GM18499 (cell line): ENCODE data around the gene ADAMTS2.

Experiments
- ATAC-seq: cut with Tn5 transposase; IDR thresholded peaks from one replicate; pipeline ENCODE4 v1.9.1; 2021; ENCODE audit warnings: moderate number of reproducible peaks; ENCODE audit not compliant: insufficient read depth, unreplicated experiment

ADAMTS2 gene

DNA sequence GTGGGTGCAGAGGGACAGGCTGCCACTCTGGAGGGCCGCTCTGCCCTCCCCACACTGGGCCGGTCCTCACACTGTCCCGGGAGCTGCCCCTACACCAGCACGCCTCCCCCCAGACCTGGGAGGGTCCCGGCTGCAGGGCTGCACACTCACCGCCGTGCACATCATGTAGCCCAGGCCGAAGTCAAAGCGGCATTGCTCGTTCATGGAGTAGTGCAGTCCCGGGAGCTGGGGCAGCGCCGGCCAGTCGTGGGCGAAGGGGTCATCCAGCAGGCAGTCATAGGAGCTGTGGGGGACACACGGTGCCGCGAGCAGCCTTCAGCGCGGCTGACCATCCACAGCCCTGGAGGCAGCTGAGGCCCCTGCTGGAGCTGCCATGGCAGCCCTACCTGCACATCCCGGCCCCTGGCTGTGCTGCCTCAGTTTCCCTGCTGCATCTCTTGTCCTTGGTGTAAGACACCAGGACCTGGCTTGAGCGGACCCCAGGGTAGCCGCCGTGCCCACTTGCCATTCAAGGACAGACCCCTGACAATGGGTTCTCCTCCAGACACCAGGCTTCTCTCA lies 191.8 kb downstream of the ADAMTS2 start:
- no peak for ATAC-seq

DNA sequence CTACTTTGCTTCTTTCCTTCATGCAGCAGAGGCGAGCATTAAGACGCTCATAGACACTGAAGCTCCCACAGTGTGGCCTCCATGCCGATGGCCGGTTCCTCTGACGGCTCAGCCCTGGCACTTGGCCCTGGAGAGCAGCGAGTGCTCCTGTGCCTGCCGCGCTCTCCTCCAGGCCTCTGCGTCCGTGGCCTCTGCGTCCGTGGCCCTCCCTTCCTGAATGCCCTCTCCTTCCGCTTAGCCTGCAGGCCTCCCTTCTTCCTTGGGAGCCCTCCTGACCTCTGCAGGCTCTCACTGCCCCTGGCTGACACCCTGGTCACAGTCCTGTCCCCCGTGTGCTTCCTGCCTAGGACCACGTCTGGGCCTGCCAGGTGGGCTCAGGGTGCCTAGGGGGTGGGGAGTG lies 192.3 kb downstream of the ADAMTS2 start:
- no peak for ATAC-seq

DNA sequence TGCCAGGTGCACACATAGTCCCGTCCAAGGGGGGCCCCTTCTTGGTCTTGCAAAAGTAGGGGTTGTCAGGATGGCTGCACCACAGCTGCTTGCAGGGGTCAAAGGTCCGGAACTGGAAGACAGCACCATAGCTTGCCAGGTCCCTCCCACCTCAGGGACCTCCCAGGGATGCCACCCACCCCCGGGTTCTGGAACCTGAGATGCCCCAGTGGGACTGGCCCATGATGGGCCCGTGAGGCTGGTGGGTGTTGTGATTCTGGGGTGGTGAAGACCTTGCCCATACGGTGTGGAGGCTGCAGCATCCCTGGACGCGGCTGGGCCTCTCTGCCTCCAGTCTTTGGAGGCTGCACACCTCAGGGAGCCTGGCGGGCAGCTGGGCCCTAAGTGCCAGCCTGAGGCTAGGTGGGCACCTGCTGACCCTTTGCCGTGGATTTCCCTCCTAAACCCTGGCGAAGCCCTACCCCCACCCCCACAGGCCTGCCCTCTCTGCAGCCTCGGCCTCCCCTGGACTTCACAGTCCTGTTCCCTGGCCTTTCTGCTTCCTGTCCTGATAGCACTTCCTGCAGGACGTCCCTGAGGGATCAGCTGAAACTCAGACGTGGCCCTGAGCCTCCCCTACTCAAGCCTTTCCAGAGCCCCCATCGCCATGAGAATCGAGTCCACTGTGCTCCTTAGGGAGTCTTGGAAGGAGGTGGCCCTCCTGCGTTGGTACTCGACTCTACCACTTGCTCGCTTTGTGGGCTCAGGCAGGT lies 192.9 kb downstream of the ADAMTS2 start:
- no peak for ATAC-seq

DNA sequence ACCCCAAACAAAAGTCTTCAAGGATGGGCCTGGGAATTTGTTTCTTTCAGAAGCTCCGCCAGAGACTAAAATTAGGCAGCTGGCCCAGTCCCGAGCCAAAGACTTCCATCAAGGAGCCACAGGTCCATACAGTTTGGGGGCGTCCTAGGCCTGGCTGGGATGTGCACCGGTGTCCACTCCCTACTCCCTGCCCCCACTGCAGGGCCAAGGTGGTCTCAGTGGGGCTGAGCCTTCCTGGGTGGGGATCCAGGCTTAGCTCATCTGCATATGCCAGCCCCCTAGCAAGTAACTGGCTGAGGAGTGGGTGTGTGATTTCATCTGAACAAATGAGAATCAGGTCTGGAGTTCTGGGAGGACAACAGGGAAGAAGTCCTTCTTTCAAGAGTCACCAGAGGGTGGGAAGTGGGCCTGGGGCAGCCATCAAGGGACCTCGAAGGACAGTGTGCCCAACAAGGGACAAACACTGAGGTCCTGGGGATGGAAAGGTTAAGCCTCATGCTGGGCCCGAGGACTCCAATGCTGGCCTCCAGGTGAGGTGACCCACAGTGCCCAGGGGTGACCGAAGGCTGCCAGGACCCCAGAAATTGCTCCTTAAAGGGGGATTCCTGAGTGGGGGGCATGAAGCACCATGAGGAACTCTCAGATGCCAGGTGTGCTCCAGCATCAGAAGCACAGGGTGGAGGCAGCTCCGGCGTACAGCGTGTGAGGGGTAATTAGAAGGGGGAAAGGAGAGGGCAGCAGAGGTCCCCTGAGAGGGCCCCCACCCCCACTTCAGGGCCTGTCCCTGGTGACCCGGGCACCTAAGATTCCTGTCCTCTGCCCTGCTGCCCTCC lies 193.8 kb downstream of the ADAMTS2 start:
- no peak for ATAC-seq

DNA sequence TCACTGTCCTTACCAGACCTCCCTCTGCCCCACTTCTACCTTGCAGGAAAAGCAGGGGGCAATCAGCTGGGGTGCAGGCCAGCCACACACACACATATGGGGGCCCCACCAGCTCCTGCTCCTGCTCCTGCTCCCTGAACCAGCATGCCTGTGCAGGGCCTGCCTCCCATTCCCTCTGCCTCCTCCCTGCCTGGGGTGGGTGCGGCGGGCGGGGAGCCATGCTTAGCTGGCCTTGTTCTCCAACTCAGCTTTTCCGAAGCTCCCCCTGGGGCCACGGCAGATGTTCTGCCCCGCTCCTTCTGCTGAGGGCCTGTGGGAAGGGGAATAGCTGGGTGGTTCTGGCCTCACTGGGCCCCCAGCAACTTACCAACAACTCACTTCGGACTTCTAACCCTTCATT lies 195.2 kb downstream of the ADAMTS2 start:
- no peak for ATAC-seq

DNA sequence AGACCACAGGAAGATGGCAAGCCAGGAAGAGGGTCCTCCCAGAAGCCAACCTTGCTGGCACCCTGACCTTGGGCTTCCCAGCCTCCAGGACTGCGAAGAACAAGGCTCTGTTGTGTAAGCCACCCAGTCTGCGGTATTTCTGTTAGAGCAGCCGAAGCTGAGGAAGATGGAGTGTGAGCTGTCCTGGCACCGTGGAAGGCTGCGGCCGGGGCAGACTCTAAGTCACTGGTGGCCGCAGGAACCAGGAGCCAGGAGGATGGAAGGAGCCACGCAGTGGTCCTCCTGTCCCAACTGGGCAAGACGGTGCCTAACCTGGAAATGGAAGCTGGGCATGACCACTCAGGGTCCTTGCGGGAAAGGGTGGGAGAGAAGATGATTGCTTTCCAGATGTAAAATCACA lies 196.0 kb downstream of the ADAMTS2 start:
- ATAC-seq, result no peak

DNA sequence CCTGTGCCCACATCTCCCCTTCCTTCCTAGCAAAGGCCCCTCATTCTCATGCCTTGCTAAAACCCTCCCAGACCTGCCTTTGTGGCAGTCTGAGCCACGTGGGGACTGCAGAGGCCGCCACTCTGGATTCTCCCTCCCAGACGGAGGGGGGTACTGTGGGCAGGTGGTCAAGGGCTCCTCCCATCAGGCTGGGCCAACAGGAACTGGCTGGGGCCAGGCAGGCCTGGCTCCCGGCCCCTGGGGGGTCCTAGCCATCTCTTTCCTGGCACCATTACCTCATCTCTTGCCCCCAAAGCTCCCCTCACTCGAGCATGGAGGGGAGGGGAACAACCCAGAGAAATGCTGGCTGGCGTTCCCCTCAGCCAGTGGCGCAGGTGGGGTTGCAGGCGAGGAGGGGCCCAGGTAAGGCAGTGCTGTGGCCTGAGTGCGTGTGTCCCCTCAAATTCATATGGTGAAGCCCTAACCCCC lies 196.5 kb downstream of the ADAMTS2 start:
- ATAC-seq, result no peak

DNA sequence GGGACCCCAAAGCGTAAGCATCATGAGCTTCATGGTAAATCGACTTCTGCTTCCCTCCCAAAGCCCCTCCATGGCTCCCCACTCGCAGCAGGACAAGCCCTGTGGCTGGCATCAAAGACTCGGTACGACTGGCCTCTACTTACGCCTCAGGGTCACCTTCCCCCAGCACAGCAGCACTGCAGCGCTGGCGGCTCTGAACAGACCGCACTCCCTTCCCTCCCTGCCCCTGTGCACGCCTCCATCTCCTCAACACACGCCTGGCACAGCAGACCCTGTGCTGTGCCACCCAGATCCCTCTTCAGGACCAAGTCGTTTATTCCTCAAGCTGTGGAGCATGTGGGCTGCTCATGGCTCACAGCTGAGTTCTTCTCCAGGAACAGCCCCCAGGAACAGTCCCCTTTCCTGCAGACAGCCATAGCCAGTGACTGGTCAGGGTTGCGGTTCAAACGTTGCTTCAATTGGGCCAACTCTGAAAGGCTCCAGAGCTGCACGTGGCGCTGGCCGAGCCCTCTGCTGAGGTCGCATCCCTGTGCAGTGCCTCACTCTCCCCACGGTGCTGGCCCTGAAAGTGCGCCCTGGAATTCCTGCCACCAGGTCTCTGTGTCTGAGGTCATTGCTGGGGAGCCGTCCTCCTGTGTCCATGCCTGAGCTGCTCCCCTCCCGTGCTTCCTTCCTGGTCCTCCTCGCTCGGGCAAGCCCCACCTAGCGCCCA lies 197.1 kb downstream of the ADAMTS2 start:
- ATAC-seq, result no peak

DNA sequence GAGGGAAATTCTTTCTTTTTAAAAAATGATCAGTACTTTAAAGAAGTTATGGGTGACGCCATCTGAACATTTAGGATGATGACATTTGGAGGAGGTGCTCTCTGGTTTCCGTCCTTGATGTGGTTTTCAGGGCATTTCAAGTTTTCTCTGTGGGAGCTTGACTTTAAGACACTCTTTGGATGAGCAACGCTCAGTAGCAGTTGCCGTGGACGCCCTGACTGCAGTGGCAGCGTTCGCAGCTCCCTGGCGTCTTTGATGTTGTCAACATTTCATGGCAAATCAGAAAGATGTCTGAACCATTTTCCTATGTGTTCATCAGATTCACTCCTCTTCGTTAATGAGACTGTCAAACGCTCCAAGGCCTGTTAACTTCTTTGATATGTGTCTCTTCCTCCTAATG lies 199.0 kb downstream of the ADAMTS2 start:
- ATAC-seq, result no peak

DNA sequence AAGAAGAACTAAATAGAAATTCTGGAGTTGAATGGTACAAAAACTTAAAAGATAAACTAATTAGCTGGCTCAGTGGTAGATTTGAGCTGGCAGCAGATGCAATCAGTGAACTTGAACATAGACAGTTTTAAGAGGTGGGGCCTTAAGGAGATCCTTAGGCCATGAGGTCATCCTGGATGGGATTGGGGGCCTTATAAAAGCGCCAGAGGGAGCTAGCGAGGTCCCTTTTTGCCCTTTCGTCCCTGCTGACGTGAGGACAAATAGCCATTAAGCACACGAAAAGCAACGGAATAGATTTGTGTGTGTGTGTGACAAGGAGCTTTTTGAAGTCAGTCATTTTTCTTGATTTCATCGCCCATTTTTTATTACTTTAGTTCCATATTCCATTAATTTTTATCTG lies 201.8 kb downstream of the ADAMTS2 start:
- no peak for ATAC-seq

DNA sequence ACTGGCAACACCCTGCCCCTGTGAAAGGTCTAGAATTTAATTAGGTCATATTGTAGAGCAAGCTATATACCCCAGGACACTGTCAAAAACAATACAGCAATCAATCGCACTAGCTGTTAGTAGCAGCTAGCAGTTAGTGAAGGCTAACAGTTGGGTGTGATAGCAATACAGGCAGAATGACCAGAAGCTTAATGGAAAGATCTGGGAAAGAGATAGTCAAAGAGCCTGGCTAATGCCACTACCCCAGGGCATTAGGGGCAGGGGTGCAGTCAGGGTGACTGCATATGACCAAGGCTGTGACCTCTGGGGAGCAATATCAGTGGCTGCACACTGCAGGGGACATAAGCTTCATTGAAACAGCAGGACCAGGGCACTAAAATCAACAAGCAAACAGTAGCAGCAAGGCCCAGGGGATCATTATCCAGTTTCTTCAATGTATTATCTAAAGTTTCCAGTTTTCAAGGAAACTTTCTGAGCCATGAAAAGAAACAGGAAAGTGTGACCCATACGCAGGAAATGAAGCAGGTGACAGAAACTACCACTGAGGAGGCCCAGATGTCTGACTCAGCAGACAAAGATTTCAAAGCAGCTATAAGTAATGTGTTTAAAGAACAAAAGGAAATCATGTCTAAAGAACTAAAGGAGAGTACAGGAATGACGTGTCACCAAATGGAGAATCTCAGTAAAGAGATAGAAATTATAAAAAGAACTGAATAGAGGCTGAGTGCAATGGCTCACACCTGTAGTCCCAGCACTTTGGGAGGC lies 202.6 kb downstream of the ADAMTS2 start:
- ATAC-seq, result no peak

DNA sequence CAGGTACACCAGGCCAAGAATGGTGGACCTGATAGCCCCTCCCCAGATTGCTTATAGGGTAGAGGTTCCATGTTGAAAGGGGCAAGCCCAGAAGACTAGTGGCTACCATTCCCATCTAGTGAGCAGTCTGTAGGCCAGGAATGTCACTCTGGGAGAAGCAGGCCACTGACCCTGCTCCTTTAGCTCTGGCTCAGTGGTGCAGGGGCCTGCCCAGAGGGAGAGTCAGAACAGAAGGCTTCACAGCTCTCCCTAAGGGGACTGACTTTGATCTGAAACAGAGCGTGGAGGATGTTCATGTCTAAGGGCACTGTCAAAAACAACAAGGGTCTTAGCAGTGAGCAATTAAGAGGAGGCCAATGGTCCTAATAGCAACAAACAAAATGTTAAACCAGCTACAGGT lies 203.4 kb downstream of the ADAMTS2 start:
- ATAC-seq, result no peak

DNA sequence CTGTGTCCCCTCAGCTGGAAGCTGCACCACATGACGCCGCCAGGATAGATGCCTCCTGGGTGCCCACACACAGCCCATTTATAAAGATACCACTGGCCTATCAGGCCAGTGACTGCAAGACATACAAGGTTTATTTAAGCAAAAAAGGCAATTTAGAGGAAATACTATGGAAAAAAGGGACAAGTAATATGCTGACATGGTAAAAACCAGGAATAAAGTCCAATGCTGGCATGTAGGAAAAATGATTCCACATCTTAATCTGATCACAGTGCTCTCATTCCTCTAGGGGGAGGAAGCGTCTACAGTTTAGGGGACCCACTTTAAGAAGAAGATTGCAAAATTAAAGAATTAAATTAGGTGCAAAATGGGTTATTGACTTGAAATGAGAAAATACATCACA lies 205.0 kb downstream of the ADAMTS2 start:
- no peak for ATAC-seq

DNA sequence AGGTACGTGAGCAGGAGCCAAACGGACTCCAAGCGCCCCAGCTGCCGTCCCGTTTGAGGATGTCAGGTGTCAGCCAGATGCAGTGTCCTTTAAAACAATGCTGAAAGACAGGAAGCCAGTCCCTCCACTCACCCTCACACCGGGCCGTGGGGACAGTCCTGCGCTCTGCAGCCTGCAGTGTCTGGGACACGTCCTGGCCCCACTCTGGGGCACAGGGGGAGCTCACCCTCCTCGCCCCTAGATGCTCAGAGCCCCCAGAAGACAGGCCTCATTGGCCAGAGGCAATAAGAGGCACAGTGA lies 205.4 kb downstream of the ADAMTS2 start:
- ATAC-seq, result no peak

DNA sequence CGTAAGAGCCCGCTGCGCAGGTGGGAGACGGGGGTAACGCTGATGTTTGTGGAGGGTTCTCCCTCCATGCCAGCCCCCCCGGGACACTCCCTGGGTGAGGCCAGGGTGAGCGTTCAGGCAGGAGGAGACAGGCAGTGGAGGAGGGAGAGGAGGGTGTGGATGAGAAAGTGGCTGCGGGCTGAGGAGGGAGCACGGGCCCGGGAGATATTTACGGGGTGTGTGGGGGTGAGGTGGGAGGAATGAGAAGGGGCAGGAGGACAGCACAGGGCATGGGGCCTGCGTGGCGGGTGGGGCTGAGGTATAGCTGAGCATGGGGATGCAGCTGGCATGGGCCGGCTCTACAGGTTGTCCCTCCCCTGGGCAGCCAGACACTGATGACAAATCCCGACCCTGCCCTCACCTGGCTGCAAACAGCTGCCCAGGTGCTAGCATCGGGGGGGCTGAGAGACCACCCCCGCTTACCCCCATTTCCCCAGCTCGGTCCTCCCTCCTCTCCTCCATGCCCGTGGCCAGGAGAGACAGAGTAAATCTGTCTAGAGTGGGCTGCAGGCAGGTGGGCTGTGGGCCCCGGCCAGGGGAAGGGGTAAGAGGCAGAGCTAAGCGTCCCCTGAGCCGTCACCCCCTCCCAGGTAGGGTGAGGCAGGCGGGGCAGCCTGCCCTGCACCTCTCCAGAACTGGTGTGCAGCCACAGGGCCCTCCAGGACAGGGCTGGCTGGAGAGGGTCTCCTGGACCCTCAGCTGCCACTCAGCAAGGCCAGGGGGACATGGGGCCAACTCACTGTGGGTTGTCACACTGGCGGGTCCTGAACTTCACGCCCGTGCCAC lies 205.9 kb downstream of the ADAMTS2 start:
- ATAC-seq, result no peak

DNA sequence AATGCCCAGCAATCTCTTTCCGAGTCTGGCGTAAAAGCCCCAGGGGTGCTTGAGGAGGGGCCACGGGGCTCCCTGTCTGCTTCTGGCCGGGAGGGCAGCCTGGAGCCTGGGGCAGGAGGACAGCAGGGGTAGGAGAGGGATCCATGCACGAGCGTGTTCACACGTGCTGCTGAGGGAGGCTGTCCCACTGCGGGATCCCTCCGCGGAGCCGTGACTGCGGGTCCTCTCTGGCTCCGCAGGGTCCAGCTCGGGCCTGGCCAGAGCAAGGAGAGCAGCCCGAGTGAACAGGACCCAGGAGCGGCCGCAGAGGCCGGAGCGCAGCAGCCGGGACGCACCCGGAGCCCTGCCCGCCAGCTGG lies 206.7 kb downstream of the ADAMTS2 start:
- ATAC-seq, result no peak

DNA sequence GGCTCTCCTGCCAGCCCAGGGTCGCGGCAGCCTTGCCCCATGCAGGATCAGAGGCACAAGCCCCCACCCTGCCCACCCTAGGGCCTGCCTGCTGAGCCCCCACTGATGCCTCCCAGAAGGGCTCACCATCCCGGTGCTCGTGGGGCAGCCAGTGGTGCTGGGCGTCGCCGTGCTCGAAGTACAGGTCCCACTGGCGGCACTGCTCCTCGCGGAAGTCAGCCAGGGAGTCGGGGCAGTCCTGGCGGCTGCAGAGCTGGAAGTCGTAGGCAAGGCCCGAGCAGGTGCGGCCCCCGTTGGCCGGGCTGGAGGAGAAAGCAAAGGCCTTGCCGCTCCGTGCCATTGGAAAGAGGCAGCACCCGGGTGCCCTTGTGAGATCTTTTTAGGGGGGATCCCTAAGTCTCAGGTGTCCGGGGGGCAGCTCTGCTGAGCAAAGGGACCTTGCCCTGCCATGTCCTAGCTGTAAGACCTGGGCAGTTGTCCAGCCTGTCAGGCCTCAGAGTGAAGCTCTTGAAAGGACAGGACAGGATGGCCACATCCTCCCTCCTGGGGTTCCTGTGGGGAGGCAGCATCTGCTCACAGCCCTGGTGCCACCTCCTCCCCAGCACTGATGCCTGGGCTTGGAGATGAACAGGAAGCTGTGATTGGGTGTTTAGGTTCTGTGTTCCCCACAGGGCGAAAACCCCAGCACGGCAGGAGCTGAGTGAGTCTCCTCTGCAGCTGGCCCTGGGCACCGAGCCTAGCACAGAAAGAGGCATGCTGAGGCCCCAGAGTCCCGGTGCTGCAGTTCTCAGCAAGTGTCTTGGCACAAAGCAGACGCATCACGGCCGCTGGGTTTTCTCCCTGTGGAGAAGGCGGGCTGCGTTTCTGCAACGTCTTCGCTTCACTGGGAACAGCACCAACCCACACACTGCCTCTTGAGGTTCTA lies 207.4 kb downstream of the ADAMTS2 start:
- no peak for ATAC-seq

DNA sequence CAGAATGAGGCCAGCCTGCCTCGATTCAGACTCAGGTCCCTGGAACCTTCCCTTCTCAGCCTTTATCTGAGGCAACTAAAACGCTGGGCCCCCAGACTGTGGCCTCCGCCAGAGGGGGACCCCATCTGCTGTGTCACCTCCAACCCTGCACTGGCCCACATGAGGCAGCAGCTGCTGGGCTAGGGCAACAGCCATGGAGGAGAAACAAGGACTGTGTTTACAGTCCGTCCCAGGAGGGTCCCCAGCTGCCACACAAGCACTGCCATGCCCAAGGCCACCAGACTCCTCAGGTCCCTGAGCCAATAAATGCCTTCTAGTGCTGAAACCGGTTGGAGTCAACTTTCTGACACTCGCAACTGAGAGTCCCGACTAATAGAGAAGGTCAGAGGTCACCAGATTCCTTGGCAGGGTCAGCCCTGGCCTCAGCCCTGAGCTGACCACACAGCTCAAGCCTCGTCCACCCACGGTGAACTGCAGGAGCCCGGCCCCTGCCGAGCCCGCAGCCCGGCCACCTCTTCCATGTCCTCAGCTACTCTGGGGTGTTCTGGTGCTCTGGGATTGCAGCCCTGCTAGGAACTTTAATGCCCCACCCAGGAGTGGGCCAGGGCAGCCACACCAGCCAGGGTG lies 208.1 kb downstream of the ADAMTS2 start:
- no peak for ATAC-seq
